HepG2 (cell line): Measurements from ENCODE around the gene DIAPH3. TPM values are rescaled to one million over a fixed set of nuclear protein-coding genes. Genes with fewer than 3 reads are reported as not detected.

ENCODE experiments used
- ATAC-seq: fragments of 200-7000 bp; cut with Tn5 transposase; 3 replicates; pipeline ENCODE4 v1.9.1; 2020; ENCODE audit warnings: mild to moderate bottlenecking, moderate library complexity
- BruUV-seq: library from RNA; stranded (reverse); fragments of 400-500 nt; replicated peaks from 2 replicates; lab custom pipeline; 2021; lab: Mats Ljungman, UMichigan
- CTCF ChIA-PET: fragments of 300-600 bp; formaldehyde crosslinking; extraction: SDS; loops from one replicate; lab custom pipeline; 2021; ENCODE audit warnings: low total read pairs, inconsistent platforms, low intra/inter-chr PET ratio; lab: Yijun Ruan, JAX
- POLR2A ChIA-PET: fragments of 350-600 bp; sonication (Branson Sonifier 250); formaldehyde crosslinking; loops from one replicate; lab custom pipeline; 2020; ENCODE audit warnings: antibody characterized with exemption, inconsistent platforms; lab: Yijun Ruan, JAX
- DNase-seq: peaks from one replicate; pipeline ENCODE4 v3.0.0-alpha.2; 2015; ENCODE audit warnings: low spot score
- FAIRE-seq: peaks from 3 replicates; lab custom pipeline; 2011; peaks lifted over from hg19 to GRCh38; lab: Jason Lieb, UNC
- H2AFZ ChIP-seq: one replicate; pipeline ENCODE4 v1.6.1; 2011; ENCODE audit warnings: low read length, inconsistent platforms
- H3K27ac ChIP-seq: fragments of 300-600 bp; 3 replicates; pipeline ENCODE4 v1.8.0; 2011; ENCODE audit warnings: mixed run types, mild to moderate bottlenecking, mixed read lengths, low read length, inconsistent platforms; ENCODE audit not compliant: insufficient read depth; ENCODE audit errors: extremely low read length
- H3K27me3 ChIP-seq, 2 experiments: fragments of 200-600 bp in 1 of 2; 2 replicates in 1 of 2; 3 replicates in 1 of 2; pipeline versions ENCODE4 v1.6.0 to v1.8.0; 2011; ENCODE audit warnings: low read length in 2 of 2, mild to moderate bottlenecking in 2 of 2, moderate library complexity in 2 of 2, inconsistent platforms in 1 of 2; ENCODE audit not compliant: insufficient read depth in 2 of 2, control insufficient read depth in 1 of 2
- H3K36me3 ChIP-seq, 2 experiments: fragments of 200-600 bp in 1 of 2; replicated peaks in 1 of 2; 2 replicates in 1 of 2; 3 replicates in 1 of 2; pipeline versions ENCODE4 v1.5.1 to v1.8.0; 2011; ENCODE audit warnings: low read length in 2 of 2, inconsistent platforms in 1 of 2; ENCODE audit not compliant: insufficient read depth in 2 of 2, control insufficient read depth in 1 of 2
- H3K4me1 ChIP-seq: 2 replicates; pipeline ENCODE4 v1.5.1; 2012; ENCODE audit warnings: low read length, inconsistent platforms; ENCODE audit not compliant: insufficient read depth
- H3K4me2 ChIP-seq: 2 replicates; pipeline ENCODE4 v1.6.0; 2011; ENCODE audit warnings: low read depth, low read length, inconsistent platforms
- H3K4me3 ChIP-seq, 3 experiments: fragments of 200-600 bp in 1 of 3; sonication (generic), shearing (Covaris generic) in 1 of 3; replicated peaks in 1 of 3; 2 replicates each; pipeline ENCODE4 v1.5.1; 2011 to 2016; ENCODE audit warnings: low read length in 3 of 3, inconsistent platforms in 2 of 3, low read depth in 2 of 3, mild to moderate bottlenecking in 2 of 3, control low read depth in 1 of 3, mixed read lengths in 1 of 3; ENCODE audit not compliant: insufficient read depth in 1 of 3
- H3K79me2 ChIP-seq: one replicate; pipeline ENCODE4 v1.6.1; 2011; ENCODE audit warnings: low read length, inconsistent platforms; ENCODE audit not compliant: insufficient read depth
- H3K9ac ChIP-seq: 2 replicates; pipeline ENCODE4 v1.6.0; 2011; ENCODE audit warnings: mild to moderate bottlenecking, low read depth, low read length, inconsistent platforms; ENCODE audit not compliant: insufficient read depth
- H3K9me3 ChIP-seq: 2 replicates; pipeline ENCODE4 v1.5.1; 2012; ENCODE audit warnings: mild to moderate bottlenecking, low read length
- H4K20me1 ChIP-seq: 2 replicates; pipeline ENCODE4 v1.6.0; 2011; ENCODE audit warnings: inconsistent platforms, mild to moderate bottlenecking, low read length, moderate library complexity; ENCODE audit not compliant: insufficient read depth
- HOXD1 ChIP-seq: sonication (generic); formaldehyde crosslinking; IDR thresholded peaks from 2 replicates; pipeline ENCODE4 v1.5.0; 2020; ENCODE audit warnings: missing genetic modification reagents
- KDM6A ChIP-seq: IDR thresholded peaks from 2 replicates; pipeline ENCODE4 v1.6.1; 2016; ENCODE audit warnings: low read depth
- LCORL ChIP-seq, 2 experiments: fragments of 450-650 bp in 1 of 2; sonication (generic) in 1 of 2; formaldehyde crosslinking in 1 of 2; IDR thresholded peaks; 2 replicates each; pipeline versions ENCODE4 v1.5.0 to v1.6.1; 2017 to 2020; ENCODE audit warnings: antibody characterized with exemption in 1 of 2, missing genetic modification reagents in 1 of 2
- MXD4 ChIP-seq: IDR thresholded peaks from 2 replicates; pipeline ENCODE4 v1.6.1; 2016; ENCODE audit warnings: mild to moderate bottlenecking, missing biosample characterization, missing genetic modification reagents
- NAIF1 ChIP-seq: sonication (generic); formaldehyde crosslinking; IDR thresholded peaks from 2 replicates; pipeline ENCODE4 v1.5.0; 2020; ENCODE audit warnings: mild to moderate bottlenecking, missing genetic modification reagents, borderline replicate concordance
- SMYD3 ChIP-seq: sonication (generic); formaldehyde crosslinking; IDR thresholded peaks from 2 replicates; pipeline ENCODE4 v1.8.1; 2023; ENCODE audit warnings: mild to moderate bottlenecking, missing genetic modification reagents
- SRF ChIP-seq: IDR thresholded peaks from 2 replicates; pipeline ENCODE4 v1.6.1; 2011; ENCODE audit warnings: mild to moderate bottlenecking, low read depth, low read length, moderate library complexity
- YEATS4 ChIP-seq: sonication (generic); formaldehyde crosslinking; IDR thresholded peaks from 2 replicates; pipeline ENCODE4 v1.4.0; 2020; ENCODE audit warnings: missing genetic modification reagents, borderline replicate concordance
- ZNF337 ChIP-seq: sonication (generic); formaldehyde crosslinking; IDR thresholded peaks from 2 replicates; pipeline ENCODE4 v1.5.1; 2020; ENCODE audit warnings: missing genetic modification reagents, low read depth, mild to moderate bottlenecking, borderline replicate concordance
- ZNF33A ChIP-seq: sonication (generic); formaldehyde crosslinking; IDR thresholded peaks from 2 replicates; pipeline ENCODE4 v1.5.1; 2020; ENCODE audit warnings: missing genetic modification reagents, mild to moderate bottlenecking, moderate library complexity, borderline replicate concordance
- ZNF546 ChIP-seq: sonication (generic); formaldehyde crosslinking; conservative IDR thresholded peaks from 2 replicates; pipeline ENCODE4 v1.8.1; 2023; ENCODE audit warnings: mild to moderate bottlenecking, missing genetic modification reagents
- ZNF792 ChIP-seq: IDR thresholded peaks from 2 replicates; pipeline ENCODE4 v1.6.1; 2016
- in situ Hi-C: cut with HindIII; loops from 2 replicates; pipeline ENCODE4 v1.10.0; 2017; ENCODE audit warnings: low pct_unique_long_range_greater_than_20kb; ENCODE audit not compliant: extremely low pct_ligation_motif_present
- intact Hi-C: fragments of 100-400 bp; cut with micrococcal nuclease; formaldehyde crosslinking; loops from one replicate; pipeline ENCODE4 v1.10.0; 2022; ENCODE audit not compliant: unreplicated experiment
- polyA plus RNA-seq, 8 experiments: library from polyadenylated mRNA; depleted of rRNA in 3 of 8; stranded (reverse) in 7 of 8; unstranded in 1 of 8; fragments of >200 nt; fragmentation: Illumina TruSeq in 4 of 8; extraction: Trizol in 4 of 8; gene quantifications; 2 replicates each; pipeline versions ENCODE4 v1.2.1 to v1.2.3, GENCODE V29; 2011 to 2016; ENCODE audit warnings: low read depth in 4 of 8, missing spikeins in 1 of 8, mixed read lengths in 1 of 8; ENCODE audit not compliant: insufficient read depth in 1 of 8
- total RNA-seq, 5 experiments: library from RNA; depleted of rRNA; stranded (reverse); fragments of >200 nt; fragmentation: Illumina TruSeq; extraction: Trizol; gene quantifications; 2 replicates each; pipeline ENCODE4 v1.2.3, GENCODE V29; 2016; ENCODE audit warnings: low read depth in 1 of 5
- TF ChIP-seq, protein P1 (sequence below): sonication (generic); formaldehyde crosslinking; IDR thresholded peaks from 2 replicates; pipeline ENCODE4 v1.4.0; 2020; ENCODE audit warnings: missing genetic modification reagents
- TF ChIP-seq, protein P2 (sequence below): sonication (generic); formaldehyde crosslinking; IDR thresholded peaks from 2 replicates; pipeline ENCODE4 v1.4.0; 2020; ENCODE audit warnings: missing genetic modification reagents
- TF ChIP-seq, protein P3 (sequence below): sonication (generic); formaldehyde crosslinking; IDR thresholded peaks from 2 replicates; pipeline ENCODE4 v1.4.0; 2020; ENCODE audit warnings: mild to moderate bottlenecking, missing genetic modification reagents
- TF ChIP-seq, protein P4 (sequence below): sonication (generic); formaldehyde crosslinking; IDR thresholded peaks from 2 replicates; pipeline ENCODE4 v1.5.0; 2020; ENCODE audit warnings: mild to moderate bottlenecking, missing genetic modification reagents

The DIAPH3 gene
- total and polyA plus RNA-seq, 2 of the 13 experiments (the other 11 are each of a cell fraction or from before 2014, with no cell fraction given), result 4.0 to 9.3 TPM

DNA sequence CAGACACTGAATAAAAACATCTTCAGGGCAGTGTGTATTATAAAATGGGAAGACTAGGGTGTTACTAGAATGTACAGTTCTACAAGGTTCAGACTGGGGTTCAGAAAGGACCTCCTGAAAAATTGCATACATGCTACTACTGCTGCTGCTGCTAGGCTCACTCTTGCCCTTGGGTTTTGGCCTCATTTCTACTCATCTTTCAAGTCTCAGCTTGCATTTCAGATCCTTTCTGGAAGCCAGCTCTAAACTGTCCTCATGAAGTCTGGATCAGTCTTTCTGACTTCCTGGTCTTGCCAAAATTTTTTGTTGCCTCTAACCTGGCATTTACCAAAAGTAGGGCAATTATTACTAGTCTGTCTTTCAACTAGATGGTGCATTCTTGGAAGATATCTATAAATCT, 393.3 kb downstream of the DIAPH3 start:
- in situ Hi-C loops, result loop anchor here (10.0 kb wide), 1 partner anchor 86 kb away; no protein-coding TSS in a partner anchor
- no TSS peak for BruUV-seq
- no peak overlapping the region for H2AFZ ChIP-seq
- CTCF ChIA-PET, result interaction anchor here (1.0 to 1.8 kb wide), 2 partner anchors 90 kb away, joined by 4 to 15 read pairs; no protein-coding TSS in a partner anchor
- H3K4me2 ChIP-seq, result no peak overlapping the region
- H4K20me1 ChIP-seq, result no peaks in the 10 kb centered on the region
- H3K27me3 ChIP-seq, result no peaks in the 10 kb centered on the region
- FAIRE-seq, result no peak
- DNase-seq, result no peak
- H3K4me3 ChIP-seq, result no peak overlapping the region
- H3K79me2 ChIP-seq, result no peaks in the 10 kb centered on the region
- intact Hi-C loops, result loop anchor here (10.0 kb wide), 1 partner anchor 376 kb away; no protein-coding TSS in a partner anchor
- POLR2A ChIA-PET, result no interaction called here
- ATAC-seq, result no peak
- H3K4me1 ChIP-seq, result no peaks in the 10 kb centered on the region; the same call in 1 of the 2 replicates
- H3K9me3 ChIP-seq, result no peaks in the 10 kb centered on the region
- no peaks in the 10 kb centered on the region for H3K36me3 ChIP-seq
- H3K27ac ChIP-seq, result no peak overlapping the region
- no peak overlapping the region for H3K9ac ChIP-seq
- TF ChIP-seq NAIF1, result no peak
- no peak for TF ChIP-seq LCORL (IDR thresholded peaks at IDR 0.05)
- no peak for TF ChIP-seq LCORL (CRISPR knock-in tag; IDR thresholded peaks at IDR 0.05)
- TF ChIP-seq KDM6A (CRISPR knock-in tag), result no peak
- TF ChIP-seq, protein P1, sequence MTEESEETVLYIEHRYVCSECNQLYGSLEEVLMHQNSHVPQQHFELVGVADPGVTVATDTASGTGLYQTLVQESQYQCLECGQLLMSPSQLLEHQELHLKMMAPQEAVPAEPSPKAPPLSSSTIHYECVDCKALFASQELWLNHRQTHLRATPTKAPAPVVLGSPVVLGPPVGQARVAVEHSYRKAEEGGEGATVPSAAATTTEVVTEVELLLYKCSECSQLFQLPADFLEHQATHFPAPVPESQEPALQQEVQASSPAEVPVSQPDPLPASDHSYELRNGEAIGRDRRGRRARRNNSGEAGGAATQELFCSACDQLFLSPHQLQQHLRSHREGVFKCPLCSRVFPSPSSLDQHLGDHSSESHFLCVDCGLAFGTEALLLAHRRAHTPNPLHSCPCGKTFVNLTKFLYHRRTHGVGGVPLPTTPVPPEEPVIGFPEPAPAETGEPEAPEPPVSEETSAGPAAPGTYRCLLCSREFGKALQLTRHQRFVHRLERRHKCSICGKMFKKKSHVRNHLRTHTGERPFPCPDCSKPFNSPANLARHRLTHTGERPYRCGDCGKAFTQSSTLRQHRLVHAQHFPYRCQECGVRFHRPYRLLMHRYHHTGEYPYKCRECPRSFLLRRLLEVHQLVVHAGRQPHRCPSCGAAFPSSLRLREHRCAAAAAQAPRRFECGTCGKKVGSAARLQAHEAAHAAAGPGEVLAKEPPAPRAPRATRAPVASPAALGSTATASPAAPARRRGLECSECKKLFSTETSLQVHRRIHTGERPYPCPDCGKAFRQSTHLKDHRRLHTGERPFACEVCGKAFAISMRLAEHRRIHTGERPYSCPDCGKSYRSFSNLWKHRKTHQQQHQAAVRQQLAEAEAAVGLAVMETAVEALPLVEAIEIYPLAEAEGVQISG (CRISPR knock-in tag), result no peak
- no peak for TF ChIP-seq ZNF546 (CRISPR knock-in tag)
- TF ChIP-seq ZNF33A (CRISPR knock-in tag), result no peak
- TF ChIP-seq MXD4 (CRISPR knock-in tag), result no peak
- no peak for TF ChIP-seq SRF
- TF ChIP-seq, protein P2, sequence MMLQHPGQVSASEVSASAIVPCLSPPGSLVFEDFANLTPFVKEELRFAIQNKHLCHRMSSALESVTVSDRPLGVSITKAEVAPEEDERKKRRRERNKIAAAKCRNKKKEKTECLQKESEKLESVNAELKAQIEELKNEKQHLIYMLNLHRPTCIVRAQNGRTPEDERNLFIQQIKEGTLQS (CRISPR knock-in tag), result no peak
- no peak for TF ChIP-seq SMYD3 (CRISPR knock-in tag)
- no peak for TF ChIP-seq YEATS4
- TF ChIP-seq, protein P3, sequence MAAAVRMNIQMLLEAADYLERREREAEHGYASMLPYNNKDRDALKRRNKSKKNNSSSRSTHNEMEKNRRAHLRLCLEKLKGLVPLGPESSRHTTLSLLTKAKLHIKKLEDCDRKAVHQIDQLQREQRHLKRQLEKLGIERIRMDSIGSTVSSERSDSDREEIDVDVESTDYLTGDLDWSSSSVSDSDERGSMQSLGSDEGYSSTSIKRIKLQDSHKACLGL (CRISPR knock-in tag), result no peak
- TF ChIP-seq HOXD1 (CRISPR knock-in tag), result no peak
- no peak for TF ChIP-seq ZNF792 (CRISPR knock-in tag)
- no peak for TF ChIP-seq ZNF337 (CRISPR knock-in tag)
- TF ChIP-seq, protein P4, sequence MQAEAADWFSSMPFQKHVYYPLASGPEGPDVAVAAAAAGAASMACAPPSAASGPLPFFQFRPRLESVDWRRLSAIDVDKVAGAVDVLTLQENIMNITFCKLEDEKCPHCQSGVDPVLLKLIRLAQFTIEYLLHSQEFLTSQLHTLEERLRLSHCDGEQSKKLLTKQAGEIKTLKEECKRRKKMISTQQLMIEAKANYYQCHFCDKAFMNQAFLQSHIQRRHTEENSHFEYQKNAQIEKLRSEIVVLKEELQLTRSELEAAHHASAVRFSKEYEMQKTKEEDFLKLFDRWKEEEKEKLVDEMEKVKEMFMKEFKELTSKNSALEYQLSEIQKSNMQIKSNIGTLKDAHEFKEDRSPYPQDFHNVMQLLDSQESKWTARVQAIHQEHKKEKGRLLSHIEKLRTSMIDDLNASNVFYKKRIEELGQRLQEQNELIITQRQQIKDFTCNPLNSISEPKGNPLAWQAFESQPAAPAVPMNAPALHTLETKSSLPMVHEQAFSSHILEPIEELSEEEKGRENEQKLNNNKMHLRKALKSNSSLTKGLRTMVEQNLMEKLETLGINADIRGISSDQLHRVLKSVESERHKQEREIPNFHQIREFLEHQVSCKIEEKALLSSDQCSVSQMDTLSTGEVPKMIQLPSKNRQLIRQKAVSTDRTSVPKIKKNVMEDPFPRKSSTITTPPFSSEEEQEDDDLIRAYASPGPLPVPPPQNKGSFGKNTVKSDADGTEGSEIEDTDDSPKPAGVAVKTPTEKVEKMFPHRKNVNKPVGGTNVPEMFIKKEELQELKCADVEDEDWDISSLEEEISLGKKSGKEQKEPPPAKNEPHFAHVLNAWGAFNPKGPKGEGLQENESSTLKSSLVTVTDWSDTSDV (CRISPR knock-in tag), result no peak
